ENCODE results near the gene VSTM4. TPM values are rescaled to one million over a fixed set of nuclear protein-coding genes. Genes with fewer than 3 reads are reported as not detected.
A peak's percentile ranks its signal among the peaks of the same experiment; 100 is the strongest.

Gene VSTM4
- total RNA-seq = under 1 TPM in 1 of 2 donors, not detected in 1; 0.25 TPM

GRCh38 chr10:49115015-49115795 is at the start of gene VSTM4:
Gene VSTM4 (minus strand): TSS chr10:49115522. CDS start chr10:49115485, 37 bp downstream.
- Mint-ChIP-seq H3K27me3 (ENCODE audit: low read depth) (peaks cover 40% of the 10 kb centered on the region), H3K36me3 (ENCODE audit: insufficient read depth in 2 of 2) (no peaks in the 10 kb centered on the region), H3K4me3 (peak within 1 kb of the TSS; percentile 43 to 55), H3K9me3 (no peaks in the 10 kb centered on the region), H3K4me1 (ENCODE audit: low read depth) (no peaks in the 10 kb centered on the region), H3K27ac (no peak within 1 kb of the TSS)
- ATAC-seq (replicated peaks in 1 of 2) = peak; percentile 61 to 64
- peak; percentile 10 to 20 for DNase-seq

GRCh38 chr10:49164559-49165188 is 49.4 kb upstream of the VSTM4 start:
- H3K27ac Mint-ChIP-seq = peak overlapping the region; percentile 56
- peaks cover 23% of the 10 kb centered on the region for H3K4me1 Mint-ChIP-seq (ENCODE audit: low read depth)
- peaks cover 2 to 5% of the 10 kb centered on the region in 2 donors for H3K36me3 Mint-ChIP-seq (ENCODE audit: insufficient read depth in 2 of 2)
- H3K4me3 Mint-ChIP-seq = no peak overlapping the region
- H3K9me3 Mint-ChIP-seq = no peaks in the 10 kb centered on the region
- peak; percentile 84 to 87 for ATAC-seq (replicated peaks in 1 of 2)
- peak; percentile 52 to 59 for DNase-seq
- H3K27me3 Mint-ChIP-seq (ENCODE audit: low read depth) = peaks cover 16% of the 10 kb centered on the region

- Mint-ChIP-seq H3K4me1 (ENCODE audit: low read depth) (peaks cover 23% of the 10 kb centered on the region), H3K27me3 (ENCODE audit: low read depth) (peaks cover 16% of the 10 kb centered on the region), H3K4me3 (no peak overlapping the region), H3K27ac (no peak overlapping the region), H3K9me3 (no peaks in the 10 kb centered on the region), H3K36me3 (ENCODE audit: insufficient read depth in 2 of 2) (peaks cover 2 to 5% of the 10 kb centered on the region in 2 donors)
- ATAC-seq (replicated peaks in 1 of 2) = no peak
- DNase-seq = no peak
Measured at GRCh38 chr10:49163741-49164140, 48.4 kb upstream of the VSTM4 start.

GRCh38 chr10:49162761-49163310 is 47.5 kb upstream of the VSTM4 start:
- DNase-seq = no peak
- H3K4me1 Mint-ChIP-seq (ENCODE audit: low read depth) = peaks cover 23% of the 10 kb centered on the region
- peaks cover 17% of the 10 kb centered on the region for H3K27me3 Mint-ChIP-seq (ENCODE audit: low read depth)
- H3K4me3 Mint-ChIP-seq = no peak overlapping the region
- H3K27ac Mint-ChIP-seq = no peak overlapping the region
- no peak for ATAC-seq (replicated peaks in 1 of 2)
- no peaks in the 10 kb centered on the region for H3K9me3 Mint-ChIP-seq
- peaks cover 2 to 5% of the 10 kb centered on the region in 2 donors for H3K36me3 Mint-ChIP-seq (ENCODE audit: insufficient read depth in 2 of 2)

- Mint-ChIP-seq H3K4me1 (ENCODE audit: low read depth) (peaks cover 26% of the 10 kb centered on the region), H3K27ac (no peak overlapping the region), H3K4me3 (no peak overlapping the region), H3K27me3 (ENCODE audit: low read depth) (peaks cover 25% of the 10 kb centered on the region), H3K36me3 (ENCODE audit: insufficient read depth in 2 of 2) (peaks cover 2 to 5% of the 10 kb centered on the region in 2 donors), H3K9me3 (no peaks in the 10 kb centered on the region)
- DNase-seq (no peak), ATAC-seq (replicated peaks in 1 of 2) (no peak)
Measured at GRCh38 chr10:49162063-49162462, 46.7 kb upstream of the VSTM4 start.

- ATAC-seq (replicated peaks in 1 of 2) (no peak), DNase-seq (no peak)
- Mint-ChIP-seq H3K36me3 (ENCODE audit: insufficient read depth in 2 of 2) (peaks cover 2 to 6% of the 10 kb centered on the region in 2 donors), H3K4me3 (no peak overlapping the region), H3K9me3 (no peaks in the 10 kb centered on the region), H3K27me3 (ENCODE audit: low read depth) (peaks cover 30% of the 10 kb centered on the region), H3K4me1 (ENCODE audit: low read depth) (peaks cover 31% of the 10 kb centered on the region), H3K27ac (no peak overlapping the region)
Measured at GRCh38 chr10:49161411-49161997, 46.2 kb upstream of the VSTM4 start.

- peaks cover 2 to 5% of the 10 kb centered on the region in 2 donors for H3K36me3 Mint-ChIP-seq (ENCODE audit: insufficient read depth in 2 of 2)
- H3K27me3 Mint-ChIP-seq (ENCODE audit: low read depth) = peaks cover 35% of the 10 kb centered on the region
- no peaks in the 10 kb centered on the region for H3K9me3 Mint-ChIP-seq
- DNase-seq (no peak), ATAC-seq (replicated peaks in 1 of 2) (no peak)
- peaks cover 29% of the 10 kb centered on the region for H3K4me1 Mint-ChIP-seq (ENCODE audit: low read depth)
- H3K27ac Mint-ChIP-seq = no peak overlapping the region
- no peak overlapping the region for H3K4me3 Mint-ChIP-seq
Measured at GRCh38 chr10:49160814-49161213, 45.5 kb upstream of the VSTM4 start.

GRCh38 chr10:49160110-49160509 is 44.8 kb upstream of the VSTM4 start:
- Mint-ChIP-seq H3K4me1 (ENCODE audit: low read depth) (peaks cover 29% of the 10 kb centered on the region), H3K9me3 (no peaks in the 10 kb centered on the region), H3K36me3 (ENCODE audit: insufficient read depth in 2 of 2) (peaks cover 2 to 5% of the 10 kb centered on the region in 2 donors), H3K27ac (no peak overlapping the region), H3K27me3 (ENCODE audit: low read depth) (peaks cover 35% of the 10 kb centered on the region), H3K4me3 (no peak overlapping the region)
- ATAC-seq (replicated peaks in 1 of 2) = no peak
- no peak for DNase-seq

- no peak overlapping the region for H3K4me3 Mint-ChIP-seq
- DNase-seq (no peak), ATAC-seq (replicated peaks in 1 of 2) (no peak)
- H3K4me1 Mint-ChIP-seq (ENCODE audit: low read depth) = peaks cover 18% of the 10 kb centered on the region
- H3K36me3 Mint-ChIP-seq (ENCODE audit: insufficient read depth in 2 of 2) = peaks cover 0 to 2% of the 10 kb centered on the region in 2 donors
- H3K27ac Mint-ChIP-seq = no peak overlapping the region
- no peaks in the 10 kb centered on the region for H3K9me3 Mint-ChIP-seq
- H3K27me3 Mint-ChIP-seq (ENCODE audit: low read depth) = peaks cover 34% of the 10 kb centered on the region
Measured at GRCh38 chr10:49158915-49159314, 43.6 kb upstream of the VSTM4 start.

GRCh38 chr10:49158404-49158803 is 43.1 kb upstream of the VSTM4 start:
- peaks cover 18% of the 10 kb centered on the region for H3K4me1 Mint-ChIP-seq (ENCODE audit: low read depth)
- H3K4me3 Mint-ChIP-seq = no peak overlapping the region
- DNase-seq (no peak), ATAC-seq (replicated peaks in 1 of 2) (no peak)
- no peak overlapping the region for H3K27ac Mint-ChIP-seq
- peaks cover 35% of the 10 kb centered on the region for H3K27me3 Mint-ChIP-seq (ENCODE audit: low read depth)
- H3K36me3 Mint-ChIP-seq (ENCODE audit: insufficient read depth in 2 of 2) = peaks cover 0 to 2% of the 10 kb centered on the region in 2 donors
- H3K9me3 Mint-ChIP-seq = no peaks in the 10 kb centered on the region

GRCh38 chr10:49157229-49157628 is 41.9 kb upstream of the VSTM4 start:
- Mint-ChIP-seq H3K36me3 (ENCODE audit: insufficient read depth in 2 of 2) (peaks cover 0 to 2% of the 10 kb centered on the region in 2 donors), H3K27me3 (ENCODE audit: low read depth) (peaks cover 43% of the 10 kb centered on the region), H3K4me1 (ENCODE audit: low read depth) (peaks cover 17% of the 10 kb centered on the region), H3K4me3 (no peak overlapping the region), H3K9me3 (no peaks in the 10 kb centered on the region), H3K27ac (peak overlapping the region; percentile 13)
- DNase-seq (no peak), ATAC-seq (replicated peaks in 1 of 2) (no peak)

GRCh38 chr10:49154641-49155040 is 39.3 kb upstream of the VSTM4 start:
- Mint-ChIP-seq H3K27me3 (ENCODE audit: low read depth) (peaks cover 40% of the 10 kb centered on the region), H3K9me3 (no peaks in the 10 kb centered on the region), H3K36me3 (ENCODE audit: insufficient read depth in 2 of 2) (peaks cover 0 to 2% of the 10 kb centered on the region in 2 donors), H3K4me3 (no peak overlapping the region), H3K27ac (no peak overlapping the region), H3K4me1 (ENCODE audit: low read depth) (peaks cover 9% of the 10 kb centered on the region)
- no peak for DNase-seq
- ATAC-seq (replicated peaks in 1 of 2) = no peak

- Mint-ChIP-seq H3K36me3 (ENCODE audit: insufficient read depth in 2 of 2) (peaks cover 0 to 2% of the 10 kb centered on the region in 2 donors), H3K9me3 (no peaks in the 10 kb centered on the region), H3K27me3 (ENCODE audit: low read depth) (peaks cover 42% of the 10 kb centered on the region), H3K4me3 (no peak overlapping the region), H3K27ac (no peak overlapping the region), H3K4me1 (ENCODE audit: low read depth) (peaks cover 9% of the 10 kb centered on the region)
- ATAC-seq (replicated peaks in 1 of 2) (no peak), DNase-seq (no peak)
Measured at GRCh38 chr10:49153971-49154370, 38.6 kb upstream of the VSTM4 start.

Measured in activated T-cell treated with anti-CD3 and anti-CD28 coated beads, Interleukin-2, amount 50 U/mL, for 72 hours (primary cell).